HG02943 (cell line): Measurements from ENCODE around the gene CPAMD8.
"Not testable (repeated sequence)": the region's sequence is repeated elsewhere in the genome, so short reads cannot be mapped to it uniquely, and the experiment has no call there.

Experiments used
- ATAC-seq: cut with Tn5 transposase; IDR thresholded peaks from one replicate; pipeline ENCODE4 v1.9.1; 2021; ENCODE audit warnings: mild to moderate bottlenecking, low read depth, moderate library complexity; ENCODE audit not compliant: unreplicated experiment

Gene CPAMD8

GRCh38 chr19:17043744-17044143 is 17.1 kb upstream of the CPAMD8 start:
- no peak for ATAC-seq

- ATAC-seq = no peak
These were observed 15.4 kb upstream of the CPAMD8 start for GRCh38 chr19:17041976-17042375.

GRCh38 chr19:17037966-17038500 is 11.4 kb upstream of the CPAMD8 start:
- ATAC-seq = no peak

- ATAC-seq = no peak
These were observed 10.6 kb upstream of the CPAMD8 start for GRCh38 chr19:17037184-17037583.

- no peak for ATAC-seq
These were observed 10.0 kb upstream of the CPAMD8 start for GRCh38 chr19:17036640-17037039.

- no peak for ATAC-seq
These were observed 9.3 kb upstream of the CPAMD8 start for GRCh38 chr19:17035842-17036424.

GRCh38 chr19:17031741-17032140 is 5.1 kb upstream of the CPAMD8 start:
- no peak for ATAC-seq

- no peak for ATAC-seq
These were observed 945 bp upstream of the CPAMD8 start for GRCh38 chr19:17027535-17027975.

GRCh38 chr19:17025991-17026658 is 485 bp downstream of the CPAMD8 start:
- no peak for ATAC-seq

- no peak for ATAC-seq
These were observed 1.2 kb downstream of the CPAMD8 start for GRCh38 chr19:17025361-17025760.

- not testable (repeated sequence) for ATAC-seq
These were observed 1.7 kb downstream of the CPAMD8 start for GRCh38 chr19:17024941-17025340.

GRCh38 chr19:17023805-17024204 is 2.8 kb downstream of the CPAMD8 start:
- ATAC-seq = no peak

- no peak for ATAC-seq
These were observed 3.9 kb downstream of the CPAMD8 start for GRCh38 chr19:17022738-17023137.

GRCh38 chr19:17021793-17022590 is 4.6 kb downstream of the CPAMD8 start:
- ATAC-seq = no peak

GRCh38 chr19:17021328-17021727 is 5.3 kb downstream of the CPAMD8 start:
- no peak for ATAC-seq

- no peak for ATAC-seq
These were observed 5.8 kb downstream of the CPAMD8 start for GRCh38 chr19:17020823-17021222.

GRCh38 chr19:17020385-17020784 is 6.2 kb downstream of the CPAMD8 start:
- no peak for ATAC-seq

- not testable (repeated sequence) for ATAC-seq
These were observed 12.3 kb downstream of the CPAMD8 start for GRCh38 chr19:17014212-17014861.

- no peak for ATAC-seq
These were observed 15.1 kb downstream of the CPAMD8 start for GRCh38 chr19:17011485-17011884.

- no peak for ATAC-seq
These were observed 20.0 kb downstream of the CPAMD8 start for GRCh38 chr19:17006579-17006978.

GRCh38 chr19:17005000-17005399 is 21.6 kb downstream of the CPAMD8 start:
- ATAC-seq = no peak
